Mammary epithelial cell (primary cell): Measurements from ENCODE around the gene MDFIC.

Experiments used
- EZH2 ChIP-seq: IDR thresholded peaks from 2 replicates; pipeline ENCODE4 v1.6.1; 2012; ENCODE audit warnings: low read length, inconsistent platforms, borderline replicate concordance
- TF ChIP-seq, protein P1 (sequence below), 2 donors: IDR thresholded peaks in 1 of 2; conservative IDR thresholded peaks in 1 of 2; 2 replicates each; pipeline ENCODE4 v1.5.1; 2011 to 2012; ENCODE audit warnings: inconsistent platforms in 2 of 2, low read length in 2 of 2, mild to moderate bottlenecking in 2 of 2, control low read depth in 1 of 2, low read depth in 1 of 2; ENCODE audit not compliant: insufficient read depth in 1 of 2; ENCODE audit errors: extremely low read depth in 1 of 2

DNA sequence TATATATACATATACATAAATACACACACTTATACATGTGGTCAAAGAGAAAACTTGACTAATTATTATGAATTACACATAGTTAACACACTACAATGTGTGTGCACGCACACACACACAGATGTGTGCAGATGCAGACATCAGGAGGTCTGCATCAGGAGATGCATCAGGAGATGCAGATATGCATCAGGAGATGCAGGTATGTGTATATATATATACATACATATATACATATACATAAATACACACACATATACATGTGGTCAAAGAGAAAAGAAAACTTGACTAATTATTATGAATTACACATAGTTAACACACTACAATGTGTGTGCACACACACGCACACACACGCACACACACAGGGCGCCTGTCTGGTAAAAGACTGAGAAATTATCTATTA is 31.3 kb upstream of the MDFIC start:
- TF ChIP-seq, protein P1, sequence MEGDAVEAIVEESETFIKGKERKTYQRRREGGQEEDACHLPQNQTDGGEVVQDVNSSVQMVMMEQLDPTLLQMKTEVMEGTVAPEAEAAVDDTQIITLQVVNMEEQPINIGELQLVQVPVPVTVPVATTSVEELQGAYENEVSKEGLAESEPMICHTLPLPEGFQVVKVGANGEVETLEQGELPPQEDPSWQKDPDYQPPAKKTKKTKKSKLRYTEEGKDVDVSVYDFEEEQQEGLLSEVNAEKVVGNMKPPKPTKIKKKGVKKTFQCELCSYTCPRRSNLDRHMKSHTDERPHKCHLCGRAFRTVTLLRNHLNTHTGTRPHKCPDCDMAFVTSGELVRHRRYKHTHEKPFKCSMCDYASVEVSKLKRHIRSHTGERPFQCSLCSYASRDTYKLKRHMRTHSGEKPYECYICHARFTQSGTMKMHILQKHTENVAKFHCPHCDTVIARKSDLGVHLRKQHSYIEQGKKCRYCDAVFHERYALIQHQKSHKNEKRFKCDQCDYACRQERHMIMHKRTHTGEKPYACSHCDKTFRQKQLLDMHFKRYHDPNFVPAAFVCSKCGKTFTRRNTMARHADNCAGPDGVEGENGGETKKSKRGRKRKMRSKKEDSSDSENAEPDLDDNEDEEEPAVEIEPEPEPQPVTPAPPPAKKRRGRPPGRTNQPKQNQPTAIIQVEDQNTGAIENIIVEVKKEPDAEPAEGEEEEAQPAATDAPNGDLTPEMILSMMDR (conservative IDR thresholded peaks at IDR 0.05 in 1 of 2, IDR thresholded peaks at IDR 0.05 in 1 of 2; ENCODE audit: extremely low read depth in 1 of 2, insufficient read depth in 1 of 2, low read depth in 1 of 2, low read length in 2 of 2), result no peak
- TF ChIP-seq EZH2, result no peak
